MCF 10A (cell line): Measurements from ENCODE around the gene DNAJB14. TPM values are rescaled to one million over a fixed set of nuclear protein-coding genes. Genes with fewer than 3 reads are reported as not detected.
A peak's percentile ranks its signal among the peaks of the same experiment; 100 is the strongest.

Experiments
- Bru-seq: library from RNA; stranded (reverse); fragments of 400-500 nt; gene quantifications from one replicate; lab custom pipeline; 2021; lab: Mats Ljungman, UMichigan
- BruChase-seq, 2 experiments: library from RNA; stranded (reverse); fragments of 400-500 nt; gene quantifications; one replicate each; lab custom pipeline; 2021; lab: Mats Ljungman, UMichigan
- BruUV-seq: library from RNA; stranded (reverse); fragments of 400-500 nt; replicated peaks from 2 replicates; lab custom pipeline; 2021; lab: Mats Ljungman, UMichigan
- CTCF ChIA-PET: fragments of 300-600 bp; sonication (Branson Sonifier 250); formaldehyde crosslinking; extraction: SDS; loops from one replicate; lab custom pipeline; 2021; ENCODE audit warnings: antibody characterized with exemption, inconsistent platforms; lab: Yijun Ruan, JAX
- POLR2A ChIA-PET: fragments of 300-600, 350-650 bp; sonication (Branson Sonifier 250); formaldehyde crosslinking; extraction: SDS; loops from one replicate; lab custom pipeline; 2020; ENCODE audit warnings: antibody characterized with exemption, inconsistent platforms; lab: Yijun Ruan, JAX
- DNase-seq: peaks from one replicate; pipeline ENCODE4 v3.0.0-alpha.2; 2018; ENCODE audit not compliant: unreplicated experiment
- H3K27ac Mint-ChIP-seq: one replicate; pipeline ENCODE4 v1.8.0; 2022; ENCODE audit warnings: mild to moderate bottlenecking, low read depth, mixed read lengths; ENCODE audit not compliant: unreplicated experiment
- H3K27me3 Mint-ChIP-seq: one replicate; pipeline ENCODE4 v1.8.0; 2022; ENCODE audit warnings: mixed read lengths; ENCODE audit not compliant: insufficient read depth, unreplicated experiment
- H3K36me3 Mint-ChIP-seq: one replicate; pipeline ENCODE4 v1.8.0; 2022; ENCODE audit warnings: mild to moderate bottlenecking, moderate library complexity, mixed read lengths; ENCODE audit not compliant: insufficient read depth, unreplicated experiment
- H3K4me1 Mint-ChIP-seq: one replicate; pipeline ENCODE4 v1.8.0; 2022; ENCODE audit warnings: mixed read lengths; ENCODE audit not compliant: insufficient read depth, unreplicated experiment
- H3K4me3 Mint-ChIP-seq: one replicate; pipeline ENCODE4 v1.8.0; 2022; ENCODE audit warnings: mild to moderate bottlenecking, moderate library complexity, mixed read lengths; ENCODE audit not compliant: unreplicated experiment
- H3K9me3 Mint-ChIP-seq: one replicate; pipeline ENCODE4 v1.8.0; 2022; ENCODE audit warnings: mixed read lengths; ENCODE audit not compliant: unreplicated experiment
- CTCF ChIP-seq: fragments of 200-600 bp; IDR thresholded peaks from one replicate; pipeline ENCODE4 v1.8.0; 2022; ENCODE audit warnings: antibody characterized with exemption, mild to moderate bottlenecking; ENCODE audit not compliant: unreplicated experiment
- intact Hi-C: fragments of 100-400 bp; cut with micrococcal nuclease; formaldehyde crosslinking; loops from 2 replicates; pipeline ENCODE4 v1.14.1; 2022
- long read RNA-seq: library from polyadenylated mRNA; stranded (forward); transcript quantifications from one replicate; pipeline ENCODE4 v2.0.0, GENCODE V29; 2022
- total RNA-seq: library from RNA; stranded (reverse); gene quantifications from 2 replicates; pipeline ENCODE4 v1.2.3, GENCODE V29; 2022

DNAJB14 gene
- 50.2 and 54.5 TPM in 2 replicates for total RNA-seq
- Bru-seq, nascent RNA, result percentile 93 among the genes with signal in this experiment
- percentile 93 among the genes with signal in this experiment for BruChase-seq, experiment 1, labeled RNA remaining after a 6-hour chase
- percentile 94 among the genes with signal in this experiment for BruChase-seq, experiment 2, labeled RNA remaining after a 2-hour chase
- long read RNA-seq, full-length matches to known transcripts, result 41 of 62 reads
- long read RNA-seq, partial matches to known transcripts, result 1 of 62 reads
- long read RNA-seq, other reads (novel, unspliced or antisense), result 20 of 62 reads

GRCh38 chr4:99946356-99947189 lies at the start of gene DNAJB14:
Gene DNAJB14, minus strand, starts transcription at chr4:99946618. Its CDS starts 47 bp downstream, at chr4:99946571.
- peak; percentile 79 for DNase-seq
- no peaks in the 10 kb centered on the region for H3K9me3 Mint-ChIP-seq
- H3K27ac Mint-ChIP-seq, result peak within 1 kb of the TSS; percentile 92
- no peak for TF ChIP-seq CTCF
- peaks cover 12% of the 10 kb centered on the region for H3K36me3 Mint-ChIP-seq
- intact Hi-C loops, result loop anchor here (5.0 kb wide), 1 partner anchor 51 kb away; no protein-coding TSS in a partner anchor
- H3K4me3 Mint-ChIP-seq, result peak within 1 kb of the TSS; percentile 98
- ChIA-PET POLR2A (interaction anchor here (0.7 to 5.2 kb wide), 20 partner anchors 10 to 951 kb away, joined by 3 to 62 read pairs (median 4); partner anchors contain the start of genes DAPP1, LAMTOR3, METAP1 and TRMT10A), CTCF (interaction anchor here (0.5 to 2.4 kb wide), 5 partner anchors 8 to 138 kb away, joined by 3 to 10 read pairs (median 4); partner anchors contain the start of gene LAMTOR3)
- no TSS peak for BruUV-seq
- no peaks in the 10 kb centered on the region for H3K27me3 Mint-ChIP-seq
- peaks cover 26% of the 10 kb centered on the region for H3K4me1 Mint-ChIP-seq

- Mint-ChIP-seq H3K4me3 (no peak overlapping the region), H3K36me3 (peaks cover 3% of the 10 kb centered on the region), H3K4me1 (no peaks in the 10 kb centered on the region), H3K27ac (no peak overlapping the region), H3K9me3 (no peaks in the 10 kb centered on the region), H3K27me3 (no peaks in the 10 kb centered on the region)
- intact Hi-C loops, result no loop called here
- TF ChIP-seq CTCF, result no peak
- POLR2A ChIA-PET, result no interaction called here
- CTCF ChIA-PET, result interaction anchor here (0.6 kb wide), 1 partner anchor 1103 kb away, joined by 5 read pairs; no protein-coding TSS in a partner anchor
- no peak for DNase-seq
- BruUV-seq, result no TSS peak
Observed at GRCh38 chr4:99991741-99992140, 45.3 kb upstream of the DNAJB14 start.

GRCh38 chr4:99987681-99988080 lies 41.3 kb upstream of the DNAJB14 start:
- no peaks in the 10 kb centered on the region for H3K27me3 Mint-ChIP-seq
- no peaks in the 10 kb centered on the region for H3K9me3 Mint-ChIP-seq
- BruUV-seq, result no TSS peak
- no peak overlapping the region for H3K27ac Mint-ChIP-seq
- DNase-seq, result no peak
- ChIA-PET CTCF (interaction anchor here (2.9 kb wide), 1 partner anchor 10 kb away, joined by 14 read pairs; no protein-coding TSS in a partner anchor), POLR2A (no interaction called here)
- H3K4me3 Mint-ChIP-seq, result no peak overlapping the region
- H3K4me1 Mint-ChIP-seq, result no peaks in the 10 kb centered on the region
- no peak for TF ChIP-seq CTCF
- intact Hi-C loops, result no loop called here
- H3K36me3 Mint-ChIP-seq, result no peaks in the 10 kb centered on the region

- Mint-ChIP-seq H3K27me3 (no peaks in the 10 kb centered on the region), H3K27ac (no peak overlapping the region), H3K36me3 (no peaks in the 10 kb centered on the region), H3K9me3 (no peaks in the 10 kb centered on the region), H3K4me1 (no peaks in the 10 kb centered on the region), H3K4me3 (no peak overlapping the region)
- no peak for TF ChIP-seq CTCF
- ChIA-PET CTCF (interaction anchor here (0.6 kb wide), 1 partner anchor 12 kb away, joined by 3 read pairs; no protein-coding TSS in a partner anchor), POLR2A (no interaction called here)
- no TSS peak for BruUV-seq
- no peak for DNase-seq
- intact Hi-C loops, result no loop called here
Observed at GRCh38 chr4:99986792-99987191, 40.4 kb upstream of the DNAJB14 start.
